Pons (tissue), 1 donor: ENCODE data around the gene FCER1G.

ENCODE experiments used
- DNase-seq: peaks from one replicate; pipeline ENCODE4 v3.0.0-alpha.2; 2016; ENCODE audit warnings: low spot score

FCER1G gene

DNA sequence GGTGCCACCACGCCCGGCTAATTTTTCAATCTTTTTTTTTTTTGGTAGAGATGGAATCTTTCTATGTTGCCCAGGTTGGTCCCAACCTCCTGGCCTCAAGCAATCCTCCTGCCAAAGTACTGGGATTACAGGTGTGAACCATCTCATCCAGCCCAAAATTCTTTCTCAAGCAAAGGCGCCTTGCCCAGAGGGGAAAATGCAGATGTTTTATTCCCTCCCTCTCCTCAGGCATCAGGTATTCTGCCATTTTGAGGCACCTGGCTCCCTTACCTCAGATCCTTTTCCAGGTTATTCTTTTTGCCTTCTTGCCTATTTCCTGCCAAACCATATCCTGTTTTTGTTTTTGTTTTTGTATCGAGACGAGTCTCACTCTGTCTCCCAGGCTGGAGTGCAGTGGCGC lies 26.7 kb upstream of the FCER1G start:
- no peak for DNase-seq

DNA sequence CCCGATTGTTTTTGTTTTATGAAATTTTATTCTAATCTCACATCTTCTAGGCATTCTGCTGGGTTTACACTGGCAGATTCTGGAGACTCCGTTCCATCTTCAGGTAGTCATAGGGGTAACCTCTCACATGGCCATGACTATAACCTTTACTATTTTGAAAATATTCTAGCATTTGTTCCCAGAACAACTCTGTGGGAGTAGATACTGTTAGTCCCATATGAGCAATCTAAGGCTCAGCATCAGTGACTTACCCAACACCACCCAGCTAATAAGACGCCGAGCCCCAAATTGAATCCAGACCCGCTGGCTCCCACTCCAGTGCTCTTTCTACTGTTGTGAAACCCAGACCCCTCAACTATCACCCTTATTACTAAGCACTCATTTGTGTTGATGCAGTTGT lies 26.1 kb upstream of the FCER1G start:
- no peak for DNase-seq

- peak; percentile 76 for DNase-seq
These were observed 24.1 kb upstream of the FCER1G start for GRCh38 chr1:161190962-161191521.

GRCh38 chr1:161191971-161192370 lies 23.1 kb upstream of the FCER1G start:
- no peak for DNase-seq

DNA sequence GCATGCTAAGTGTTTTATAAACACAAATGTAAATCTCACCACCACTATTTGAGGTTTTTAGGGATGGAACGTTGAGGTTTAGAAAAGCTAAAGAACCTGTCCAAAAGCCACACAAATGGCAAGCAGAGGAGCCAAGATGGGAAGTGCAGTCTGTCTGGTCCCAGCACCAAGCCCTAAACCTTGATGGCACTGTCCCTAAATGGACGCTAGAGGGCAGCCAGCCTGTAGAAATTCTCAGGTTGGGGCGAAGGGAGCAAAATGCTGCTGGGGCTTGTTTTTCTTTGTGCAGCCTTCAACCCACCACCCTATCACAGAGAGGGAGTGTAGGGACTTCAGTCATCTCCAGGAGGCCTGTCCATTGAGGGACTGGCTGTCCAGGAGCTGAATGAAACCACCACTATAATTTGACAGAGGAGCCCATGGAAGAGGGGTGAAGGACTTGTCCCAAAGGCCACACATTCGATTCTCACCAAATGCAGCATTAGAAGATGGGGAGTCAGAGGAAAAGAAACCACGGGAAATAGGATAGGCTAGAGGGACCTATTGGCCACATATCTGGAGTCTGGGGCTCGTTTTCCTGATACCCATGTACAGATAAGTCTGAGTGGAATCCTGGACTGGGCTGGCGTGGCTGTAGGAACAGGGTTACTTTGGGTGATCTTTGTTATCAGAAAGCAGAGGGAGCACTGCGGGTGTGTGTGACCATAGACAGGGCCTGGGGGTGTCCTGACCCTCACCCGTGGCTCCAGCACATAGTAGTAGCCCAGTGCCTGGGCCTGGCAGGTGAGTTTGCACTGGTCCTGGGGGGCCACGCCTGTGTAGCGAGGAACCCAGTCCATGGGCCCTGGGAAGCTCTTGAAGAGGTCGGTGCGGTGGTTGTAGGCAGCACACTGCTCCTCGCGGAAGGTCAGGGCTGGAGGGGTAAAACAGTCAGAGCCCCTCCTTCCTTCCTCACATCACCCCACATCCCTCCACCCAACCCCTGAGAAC lies 22.3 kb upstream of the FCER1G start:
- peak; percentile 92 for DNase-seq

GRCh38 chr1:161193561-161194235 lies 21.4 kb upstream of the FCER1G start:
- peak; percentile 91 for DNase-seq

GRCh38 chr1:161195171-161195570 lies 19.9 kb upstream of the FCER1G start:
- DNase-seq, result peak; percentile 78

- DNase-seq, result no peak
These were observed 19.0 kb upstream of the FCER1G start for GRCh38 chr1:161196111-161196510.

DNA sequence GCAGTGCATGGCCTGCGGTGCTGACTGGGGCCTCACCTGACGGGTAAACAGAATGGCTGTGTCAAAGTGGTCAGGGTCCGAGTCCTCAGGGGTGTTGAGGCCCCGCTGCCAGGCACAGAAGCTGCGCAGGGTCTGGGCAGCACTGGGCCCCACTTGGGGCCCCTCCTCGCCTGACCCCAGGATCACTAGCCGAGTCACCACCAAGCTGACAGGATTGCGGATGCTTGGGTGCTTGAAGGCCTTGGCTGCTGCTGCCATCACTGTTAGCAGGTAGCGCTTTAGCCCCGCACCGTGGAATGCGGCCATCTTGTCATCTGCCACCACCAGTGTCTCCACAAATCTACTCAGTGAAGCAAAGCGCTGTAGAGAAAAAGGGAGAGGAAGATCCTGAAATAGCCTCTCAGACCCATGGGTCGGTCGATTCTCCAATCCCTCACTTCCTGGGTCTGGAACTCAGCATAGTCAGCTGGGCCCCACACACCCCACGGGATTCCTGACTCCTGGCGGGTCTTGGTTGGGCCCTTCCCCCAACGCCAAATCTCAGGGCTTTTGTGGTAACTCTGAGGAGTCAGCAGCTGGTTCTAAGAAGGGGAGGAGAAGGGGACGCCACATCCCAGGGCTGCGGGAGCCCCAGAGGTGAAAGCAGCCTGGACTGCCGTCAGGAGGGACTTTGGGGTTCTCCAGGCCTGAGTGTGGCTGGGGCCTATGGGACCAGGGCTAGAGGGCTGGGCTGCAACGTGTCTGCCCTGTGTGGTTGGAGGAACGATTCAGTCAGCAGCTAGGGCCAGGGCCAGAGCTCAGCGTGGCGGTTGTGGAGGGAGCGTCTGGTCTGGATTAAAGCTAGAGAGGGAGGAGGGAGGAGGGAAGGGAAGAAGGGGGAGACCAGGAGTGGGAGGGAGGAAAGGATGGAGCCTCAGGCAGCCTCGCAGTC lies 18.3 kb upstream of the FCER1G start:
- no peak for DNase-seq

DNA sequence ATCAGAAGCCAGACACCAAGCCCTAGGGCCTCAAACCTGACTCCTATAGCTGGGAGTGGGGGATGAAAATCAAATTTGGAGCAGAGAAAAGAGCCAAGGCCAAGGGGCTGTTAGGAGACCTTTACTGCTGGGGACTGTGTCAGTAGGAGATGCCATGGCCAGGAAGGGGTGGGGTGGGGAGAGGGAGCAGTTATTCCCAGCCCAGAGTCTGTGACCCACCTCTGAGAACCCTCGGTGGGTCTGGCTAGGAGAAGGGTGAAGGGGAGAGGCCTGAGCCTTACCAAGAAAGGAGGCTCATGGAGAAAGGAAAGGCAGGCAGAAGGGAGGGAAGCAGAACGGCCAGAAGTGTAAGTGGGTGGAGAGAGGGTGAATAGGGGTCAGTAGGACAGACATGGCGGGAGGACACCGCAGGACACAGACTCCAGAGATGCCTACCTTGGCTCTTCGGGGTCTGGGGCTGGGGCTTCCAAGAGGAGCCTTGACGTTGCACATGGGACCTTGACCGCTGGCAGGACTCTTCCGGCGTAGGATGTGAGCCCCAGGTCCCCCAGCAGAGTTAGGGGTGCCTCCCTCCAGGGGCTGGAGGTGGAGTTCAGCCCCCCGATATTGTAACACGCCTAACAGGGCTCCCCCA lies 17.4 kb upstream of the FCER1G start:
- DNase-seq, result no peak

DNA sequence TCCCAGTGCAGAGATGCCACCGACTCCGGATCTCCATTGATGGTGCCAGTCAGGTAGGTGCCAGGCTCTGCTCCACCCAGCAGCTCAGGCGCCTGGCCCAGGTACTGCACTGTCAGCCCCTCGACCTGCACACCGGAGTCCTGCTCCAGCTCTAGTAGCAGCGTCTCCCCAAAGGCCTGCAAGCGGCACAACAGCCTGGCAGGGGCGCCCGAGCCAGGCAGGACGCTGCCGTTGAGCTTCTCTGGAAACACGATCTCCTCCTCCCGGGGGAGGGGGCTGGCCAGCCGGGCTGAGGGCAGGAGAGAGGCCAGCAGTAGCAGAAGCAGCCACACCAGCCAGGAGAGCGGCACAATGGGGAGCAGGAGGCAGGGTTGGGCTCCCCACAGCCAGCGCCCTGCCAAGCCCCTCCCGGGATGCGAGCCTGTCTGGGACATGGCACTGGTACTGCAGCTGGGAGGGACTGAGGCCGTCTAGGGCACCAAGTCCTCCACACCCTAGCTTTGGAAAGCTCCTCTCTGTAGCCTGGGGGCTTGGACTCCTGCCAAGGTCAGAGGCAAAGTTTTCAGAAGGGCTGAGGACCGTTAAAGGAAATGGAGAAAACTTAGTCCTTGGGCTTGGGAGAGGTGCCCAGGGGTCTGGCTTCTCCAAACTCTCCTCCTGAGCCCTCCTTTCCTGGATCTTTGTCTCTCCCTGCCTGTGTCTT lies 16.8 kb upstream of the FCER1G start:
- DNase-seq, result no peak

- DNase-seq, result peak; percentile 98
These were observed 16.1 kb upstream of the FCER1G start, which contains the start of gene ADAMTS4 for GRCh38 chr1:161198897-161199431. Gene ADAMTS4 (minus strand): TSS chr1:161199054. CDS start chr1:161198627, 427 bp downstream.

- DNase-seq, result peak; percentile 64
These were observed 15.5 kb upstream of the FCER1G start for GRCh38 chr1:161199506-161200139.

- DNase-seq, result peak; percentile 97
These were observed 14.6 kb upstream of the FCER1G start for GRCh38 chr1:161200421-161200991.

GRCh38 chr1:161200992-161201835 lies 13.9 kb upstream of the FCER1G start:
- peak; percentile 73 for DNase-seq

DNA sequence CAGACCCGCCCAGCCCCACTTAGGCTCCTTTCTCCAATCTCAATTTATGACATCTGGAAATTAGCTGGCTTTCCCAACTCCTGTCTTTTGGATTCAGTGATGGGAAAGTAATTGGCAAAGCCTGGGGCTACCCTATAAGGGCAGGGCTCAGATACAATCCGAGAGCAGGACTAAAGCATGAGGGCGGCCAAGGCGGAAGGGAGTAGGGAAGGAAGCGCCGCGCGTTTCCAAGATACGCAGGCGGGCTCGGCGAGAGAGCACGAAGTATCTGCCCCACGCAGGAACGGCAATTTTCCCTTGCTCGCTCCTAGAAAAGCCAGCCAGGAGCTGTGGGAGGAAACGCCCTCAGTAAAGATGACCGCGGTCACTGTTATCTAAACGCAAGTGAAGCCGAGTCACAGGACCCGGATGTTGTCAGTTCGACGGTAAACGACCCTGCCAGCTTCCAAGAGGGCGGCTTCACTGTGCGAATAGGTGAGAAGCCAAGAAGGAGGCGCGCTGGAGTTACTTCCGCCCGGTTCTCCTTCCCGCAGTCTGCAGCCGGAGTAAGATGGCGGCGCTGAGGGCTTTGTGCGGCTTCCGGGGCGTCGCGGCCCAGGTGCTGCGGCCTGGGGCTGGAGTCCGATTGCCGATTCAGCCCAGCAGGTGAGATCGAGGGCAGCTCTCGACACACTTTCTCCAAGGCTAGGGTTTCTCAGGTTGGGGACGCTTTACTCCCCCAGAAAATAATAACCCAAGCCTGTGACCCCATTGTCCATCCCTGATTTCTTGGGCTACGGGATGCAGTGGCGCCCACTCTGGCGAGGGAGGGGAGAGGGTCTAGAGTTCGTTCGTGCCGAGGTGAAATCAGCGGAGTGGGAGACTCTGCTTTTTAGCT lies 13.0 kb upstream of the FCER1G start, which contains the start of gene NDUFS2:
NDUFS2 (plus strand) TSS at position 532 of the 877 bp plus-strand sequence; CDS start at position 551, 19 bp downstream.
- DNase-seq, result peak; percentile 100
